ENCODE results near the gene TCL1B. TPM values are rescaled to one million over a fixed set of nuclear protein-coding genes. Genes with fewer than 3 reads are reported as not detected.

TCL1B gene
- total and polyA plus RNA-seq, 2 experiments from 2014 or later: 5.5 to 6.0 TPM

DNA sequence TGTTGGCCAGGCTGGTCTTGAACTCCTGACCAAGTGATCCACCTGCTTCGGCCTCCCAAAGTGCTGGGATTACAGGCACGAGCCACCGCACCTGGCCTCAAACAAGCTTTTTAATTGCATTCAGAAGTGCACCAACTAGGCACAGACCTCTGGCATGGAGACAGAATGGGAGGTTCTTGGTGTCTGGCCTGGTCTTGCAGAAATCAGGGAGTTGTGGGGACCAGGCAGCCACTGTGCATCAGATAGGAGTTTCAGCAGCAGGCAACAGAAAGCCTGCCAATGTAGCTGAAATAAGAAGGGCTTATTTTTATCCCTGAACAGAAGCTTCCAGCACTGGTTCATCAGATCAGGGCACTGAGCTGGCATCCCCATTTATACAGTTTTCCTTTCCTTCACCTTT lies 22.2 kb upstream of the TCL1B start:
- no peaks in the 10 kb centered on the region for H3K36me3 Mint-ChIP-seq (ENCODE audit: low read depth)
- Histone ChIP-seq H3K4me3 (no peak overlapping the region), H3K79me2 (replicated peaks; ENCODE audit: insufficient read depth) (no peaks in the 10 kb centered on the region), H4K20me1 (replicated peaks; ENCODE audit: insufficient read depth) (no peaks in the 10 kb centered on the region), H2AFZ (no peak overlapping the region), H3F3A (replicated peaks; ENCODE audit: low read depth) (no peaks in the 10 kb centered on the region), H3K9me2 (ENCODE audit: insufficient read depth) (no peaks in the 10 kb centered on the region), H3K36me3 (ENCODE audit: insufficient read depth) (no peaks in the 10 kb centered on the region), H3K4me2 (no peak overlapping the region), H3K27ac (ENCODE audit: low read depth) (no peak overlapping the region), H3K27me3 (ENCODE audit: insufficient read depth) (0 out of 2 replicates have a peak, but pooled peaks cover 7% of the 10 kb centered on the region), H3K4me1 (ENCODE audit: insufficient read depth) (peaks cover 19% of the 10 kb centered on the region)
- H3K9me3 Mint-ChIP-seq: no peaks in the 10 kb centered on the region
- no peaks in the 10 kb centered on the region for H3K27me3 Mint-ChIP-seq (ENCODE audit: insufficient read depth, low read depth, poor library complexity)
- ATAC-seq (no peak), DNase-seq (ENCODE audit: low spot score) (no peak)
- H3K27ac Mint-ChIP-seq: no peak overlapping the region
- TF ChIP-seq NANOG (IDR thresholded peaks at IDR 0.05; ENCODE audit: borderline replicate concordance) (no peak), CREB1 (CRISPR knock-in tag; IDR thresholded peaks at IDR 0.05; ENCODE audit: low read depth) (no peak)
- TF ChIP-seq, protein P1, sequence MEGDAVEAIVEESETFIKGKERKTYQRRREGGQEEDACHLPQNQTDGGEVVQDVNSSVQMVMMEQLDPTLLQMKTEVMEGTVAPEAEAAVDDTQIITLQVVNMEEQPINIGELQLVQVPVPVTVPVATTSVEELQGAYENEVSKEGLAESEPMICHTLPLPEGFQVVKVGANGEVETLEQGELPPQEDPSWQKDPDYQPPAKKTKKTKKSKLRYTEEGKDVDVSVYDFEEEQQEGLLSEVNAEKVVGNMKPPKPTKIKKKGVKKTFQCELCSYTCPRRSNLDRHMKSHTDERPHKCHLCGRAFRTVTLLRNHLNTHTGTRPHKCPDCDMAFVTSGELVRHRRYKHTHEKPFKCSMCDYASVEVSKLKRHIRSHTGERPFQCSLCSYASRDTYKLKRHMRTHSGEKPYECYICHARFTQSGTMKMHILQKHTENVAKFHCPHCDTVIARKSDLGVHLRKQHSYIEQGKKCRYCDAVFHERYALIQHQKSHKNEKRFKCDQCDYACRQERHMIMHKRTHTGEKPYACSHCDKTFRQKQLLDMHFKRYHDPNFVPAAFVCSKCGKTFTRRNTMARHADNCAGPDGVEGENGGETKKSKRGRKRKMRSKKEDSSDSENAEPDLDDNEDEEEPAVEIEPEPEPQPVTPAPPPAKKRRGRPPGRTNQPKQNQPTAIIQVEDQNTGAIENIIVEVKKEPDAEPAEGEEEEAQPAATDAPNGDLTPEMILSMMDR (conservative IDR thresholded peaks at IDR 0.05; ENCODE audit: low read depth in 2 of 2): no peak
- H3K4me3 Mint-ChIP-seq: no peak overlapping the region
- peaks cover 30% of the 10 kb centered on the region for H3K4me1 Mint-ChIP-seq

DNA sequence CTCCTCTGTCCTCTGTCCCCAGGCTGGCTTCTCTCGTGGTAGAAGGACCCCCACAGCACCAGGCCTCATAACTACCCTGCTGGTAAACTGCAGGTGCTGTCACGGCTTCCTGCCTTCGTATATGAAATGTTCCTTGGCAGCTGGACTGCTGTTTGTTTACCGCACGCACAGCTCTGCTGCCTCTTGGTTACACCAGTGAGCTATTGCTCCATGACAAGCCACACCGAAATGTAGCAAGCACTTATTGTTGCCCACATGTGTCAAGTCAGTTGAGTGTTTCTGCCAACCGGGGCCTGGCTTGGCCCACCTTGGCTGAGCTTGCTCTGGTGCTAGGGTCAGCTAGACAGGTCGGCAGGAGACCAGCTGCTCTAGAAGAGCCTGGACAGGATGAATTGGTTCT lies 21.7 kb upstream of the TCL1B start:
- DNase-seq (ENCODE audit: low spot score) (no peak), ATAC-seq (no peak)
- Histone ChIP-seq H4K20me1 (replicated peaks; ENCODE audit: insufficient read depth) (no peaks in the 10 kb centered on the region), H3K4me2 (no peak overlapping the region), H3K4me1 (ENCODE audit: insufficient read depth) (peaks cover 19% of the 10 kb centered on the region), H3K27me3 (ENCODE audit: insufficient read depth) (0 out of 2 replicates have a peak, but pooled peaks cover 7% of the 10 kb centered on the region), H3F3A (replicated peaks; ENCODE audit: low read depth) (no peaks in the 10 kb centered on the region), H3K27ac (ENCODE audit: low read depth) (no peak overlapping the region), H3K36me3 (ENCODE audit: insufficient read depth) (no peaks in the 10 kb centered on the region), H3K79me2 (replicated peaks; ENCODE audit: insufficient read depth) (no peaks in the 10 kb centered on the region), H3K9me2 (ENCODE audit: insufficient read depth) (no peaks in the 10 kb centered on the region), H3K4me3 (no peak overlapping the region), H2AFZ (no peak overlapping the region)
- H3K4me3 Mint-ChIP-seq: no peak overlapping the region
- no peaks in the 10 kb centered on the region for H3K9me3 Mint-ChIP-seq
- H3K36me3 Mint-ChIP-seq (ENCODE audit: low read depth): no peaks in the 10 kb centered on the region
- H3K4me1 Mint-ChIP-seq: peaks cover 30% of the 10 kb centered on the region
- no peaks in the 10 kb centered on the region for H3K27me3 Mint-ChIP-seq (ENCODE audit: insufficient read depth, low read depth, poor library complexity)
- H3K27ac Mint-ChIP-seq: no peak overlapping the region
- TF ChIP-seq ZNF331 (CRISPR knock-in tag; IDR thresholded peaks at IDR 0.05; ENCODE audit: low read depth) (no peak), EZH2phosphoT487 (IDR thresholded peaks at IDR 0.05; ENCODE audit: unreplicated experiment) (no peak), JUNB (IDR thresholded peaks at IDR 0.05; ENCODE audit: unreplicated experiment) (no peak), ZNF114 (CRISPR knock-in tag; IDR thresholded peaks at IDR 0.05) (no peak), STAT1 (IDR thresholded peaks at IDR 0.05; ENCODE audit: unreplicated experiment) (no peak), POLR2AphosphoS5 (IDR thresholded peaks at IDR 0.05; ENCODE audit: low read depth) (no peak)
- TF ChIP-seq, protein P2, sequence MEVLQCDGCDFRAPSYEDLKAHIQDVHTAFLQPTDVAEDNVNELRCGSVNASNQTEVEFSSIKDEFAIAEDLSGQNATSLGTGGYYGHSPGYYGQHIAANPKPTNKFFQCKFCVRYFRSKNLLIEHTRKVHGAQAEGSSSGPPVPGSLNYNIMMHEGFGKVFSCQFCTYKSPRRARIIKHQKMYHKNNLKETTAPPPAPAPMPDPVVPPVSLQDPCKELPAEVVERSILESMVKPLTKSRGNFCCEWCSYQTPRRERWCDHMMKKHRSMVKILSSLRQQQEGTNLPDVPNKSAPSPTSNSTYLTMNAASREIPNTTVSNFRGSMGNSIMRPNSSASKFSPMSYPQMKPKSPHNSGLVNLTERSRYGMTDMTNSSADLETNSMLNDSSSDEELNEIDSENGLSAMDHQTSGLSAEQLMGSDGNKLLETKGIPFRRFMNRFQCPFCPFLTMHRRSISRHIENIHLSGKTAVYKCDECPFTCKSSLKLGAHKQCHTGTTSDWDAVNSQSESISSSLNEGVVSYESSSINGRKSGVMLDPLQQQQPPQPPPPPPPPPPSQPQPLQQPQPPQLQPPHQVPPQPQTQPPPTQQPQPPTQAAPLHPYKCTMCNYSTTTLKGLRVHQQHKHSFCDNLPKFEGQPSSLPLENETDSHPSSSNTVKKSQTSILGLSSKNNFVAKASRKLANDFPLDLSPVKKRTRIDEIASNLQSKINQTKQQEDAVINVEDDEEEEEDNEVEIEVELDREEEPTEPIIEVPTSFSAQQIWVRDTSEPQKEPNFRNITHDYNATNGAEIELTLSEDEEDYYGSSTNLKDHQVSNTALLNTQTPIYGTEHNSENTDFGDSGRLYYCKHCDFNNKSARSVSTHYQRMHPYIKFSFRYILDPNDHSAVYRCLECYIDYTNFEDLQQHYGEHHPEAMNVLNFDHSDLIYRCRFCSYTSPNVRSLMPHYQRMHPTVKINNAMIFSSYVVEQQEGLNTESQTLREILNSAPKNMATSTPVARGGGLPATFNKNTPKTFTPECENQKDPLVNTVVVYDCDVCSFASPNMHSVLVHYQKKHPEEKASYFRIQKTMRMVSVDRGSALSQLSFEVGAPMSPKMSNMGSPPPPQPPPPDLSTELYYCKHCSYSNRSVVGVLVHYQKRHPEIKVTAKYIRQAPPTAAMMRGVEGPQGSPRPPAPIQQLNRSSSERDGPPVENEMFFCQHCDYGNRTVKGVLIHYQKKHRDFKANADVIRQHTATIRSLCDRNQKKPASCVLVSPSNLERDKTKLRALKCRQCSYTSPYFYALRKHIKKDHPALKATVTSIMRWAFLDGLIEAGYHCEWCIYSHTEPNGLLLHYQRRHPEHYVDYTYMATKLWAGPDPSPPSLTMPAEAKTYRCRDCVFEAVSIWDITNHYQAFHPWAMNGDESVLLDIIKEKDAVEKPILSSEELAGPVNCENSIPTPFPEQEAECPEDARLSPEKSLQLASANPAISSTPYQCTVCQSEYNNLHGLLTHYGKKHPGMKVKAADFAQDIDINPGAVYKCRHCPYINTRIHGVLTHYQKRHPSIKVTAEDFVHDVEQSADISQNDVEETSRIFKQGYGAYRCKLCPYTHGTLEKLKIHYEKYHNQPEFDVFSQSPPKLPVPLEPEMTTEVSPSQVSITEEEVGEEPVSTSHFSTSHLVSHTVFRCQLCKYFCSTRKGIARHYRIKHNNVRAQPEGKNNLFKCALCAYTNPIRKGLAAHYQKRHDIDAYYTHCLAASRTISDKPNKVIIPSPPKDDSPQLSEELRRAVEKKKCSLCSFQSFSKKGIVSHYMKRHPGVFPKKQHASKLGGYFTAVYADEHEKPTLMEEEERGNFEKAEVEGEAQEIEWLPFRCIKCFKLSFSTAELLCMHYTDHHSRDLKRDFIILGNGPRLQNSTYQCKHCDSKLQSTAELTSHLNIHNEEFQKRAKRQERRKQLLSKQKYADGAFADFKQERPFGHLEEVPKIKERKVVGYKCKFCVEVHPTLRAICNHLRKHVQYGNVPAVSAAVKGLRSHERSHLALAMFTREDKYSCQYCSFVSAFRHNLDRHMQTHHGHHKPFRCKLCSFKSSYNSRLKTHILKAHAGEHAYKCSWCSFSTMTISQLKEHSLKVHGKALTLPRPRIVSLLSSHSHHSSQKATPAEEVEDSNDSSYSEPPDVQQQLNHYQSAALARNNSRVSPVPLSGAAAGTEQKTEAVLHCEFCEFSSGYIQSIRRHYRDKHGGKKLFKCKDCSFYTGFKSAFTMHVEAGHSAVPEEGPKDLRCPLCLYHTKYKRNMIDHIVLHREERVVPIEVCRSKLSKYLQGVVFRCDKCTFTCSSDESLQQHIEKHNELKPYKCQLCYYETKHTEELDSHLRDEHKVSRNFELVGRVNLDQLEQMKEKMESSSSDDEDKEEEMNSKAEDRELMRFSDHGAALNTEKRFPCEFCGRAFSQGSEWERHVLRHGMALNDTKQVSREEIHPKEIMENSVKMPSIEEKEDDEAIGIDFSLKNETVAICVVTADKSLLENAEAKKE (CRISPR knock-in tag; IDR thresholded peaks at IDR 0.05): no peak
- TF ChIP-seq, protein P3, sequence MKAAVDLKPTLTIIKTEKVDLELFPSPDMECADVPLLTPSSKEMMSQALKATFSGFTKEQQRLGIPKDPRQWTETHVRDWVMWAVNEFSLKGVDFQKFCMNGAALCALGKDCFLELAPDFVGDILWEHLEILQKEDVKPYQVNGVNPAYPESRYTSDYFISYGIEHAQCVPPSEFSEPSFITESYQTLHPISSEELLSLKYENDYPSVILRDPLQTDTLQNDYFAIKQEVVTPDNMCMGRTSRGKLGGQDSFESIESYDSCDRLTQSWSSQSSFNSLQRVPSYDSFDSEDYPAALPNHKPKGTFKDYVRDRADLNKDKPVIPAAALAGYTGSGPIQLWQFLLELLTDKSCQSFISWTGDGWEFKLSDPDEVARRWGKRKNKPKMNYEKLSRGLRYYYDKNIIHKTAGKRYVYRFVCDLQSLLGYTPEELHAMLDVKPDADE (IDR thresholded peaks at IDR 0.05): no peak
- TF ChIP-seq, protein P1 (conservative IDR thresholded peaks at IDR 0.05; ENCODE audit: low read depth in 2 of 2): no peak
